Stimulated activated CD8-positive, alpha-beta memory T cell treated with anti-CD3 and anti-CD28 coated beads, Interleukin-7, amount 100 ng/mL, for 4 hours (primary cell): ENCODE results near the gene CNOT2.

ENCODE experiments used
- DNase-seq, 2 donors: peaks; one replicate each; pipeline ENCODE4 v3.0.0-alpha.2; 2020; ENCODE audit warnings: low read depth in 2 of 2

The CNOT2 gene

DNA sequence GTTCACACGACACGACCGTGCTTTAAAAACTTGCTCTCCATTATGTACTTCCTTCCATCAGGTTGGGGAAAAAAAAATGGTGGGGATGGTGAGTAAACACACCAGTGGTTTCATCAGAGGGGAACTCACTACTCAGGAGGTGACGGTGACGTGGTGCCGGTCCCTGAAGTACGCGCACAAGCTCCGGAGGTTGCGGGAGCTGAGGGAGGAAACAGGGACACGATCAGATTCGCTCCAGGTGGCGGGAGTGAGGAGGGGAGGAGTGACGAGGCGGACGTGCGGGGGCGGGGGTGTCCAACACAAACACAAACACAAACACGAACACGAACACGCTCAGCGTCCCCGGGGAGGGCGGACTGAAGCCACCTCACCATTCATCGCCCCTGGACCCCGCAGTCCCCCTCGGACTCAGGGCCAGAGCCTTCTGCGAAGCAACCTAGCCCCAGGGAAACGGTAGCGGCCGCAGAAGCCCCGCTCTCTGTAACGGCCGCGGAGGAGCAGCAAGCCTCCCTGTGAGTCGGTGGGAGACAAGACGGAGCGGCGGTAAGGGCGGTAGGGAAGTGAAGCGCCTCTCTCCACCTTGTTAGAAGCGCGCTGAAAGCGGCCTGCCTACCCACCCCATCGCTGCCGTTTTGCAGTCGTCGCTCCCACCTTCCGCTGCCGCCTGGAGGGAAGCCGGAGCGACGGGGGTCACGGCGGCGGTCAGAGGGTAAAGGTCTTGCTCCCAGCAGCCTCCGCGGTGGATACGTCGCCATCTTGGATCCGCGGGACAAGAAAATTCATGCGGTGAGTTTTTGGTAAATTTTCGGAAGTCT lies at the start of gene CNOT2:
TSS of gene CNOT2 (plus strand) at position 739 of the 815 bp plus-strand sequence. CDS start 34,794 bp downstream, outside the sequence.
- peak; percentile 79 to 85 for DNase-seq

DNA sequence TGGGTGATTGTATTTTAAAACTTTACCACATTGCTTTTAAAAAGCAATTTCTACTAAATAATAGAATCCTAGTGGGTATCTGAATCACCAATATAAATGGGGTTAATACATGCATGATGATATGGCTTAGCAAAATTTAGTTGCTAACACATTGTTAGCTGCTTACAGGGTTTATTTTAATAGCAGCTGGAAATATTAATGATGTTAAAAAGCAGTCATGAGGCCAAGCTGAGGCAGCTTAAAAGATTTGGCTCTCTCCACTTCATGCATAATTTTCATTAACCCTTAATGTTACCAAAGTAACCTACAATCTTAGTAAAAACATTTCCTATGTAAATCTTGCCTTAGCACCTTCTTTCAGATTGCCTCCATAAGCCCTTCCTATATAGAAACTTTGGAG lies 49.2 kb upstream of the CNOT2 start:
- no peak for DNase-seq

- no peak for DNase-seq
These were observed 46.4 kb upstream of the CNOT2 start for GRCh38 chr12:70196811-70197281.

DNA sequence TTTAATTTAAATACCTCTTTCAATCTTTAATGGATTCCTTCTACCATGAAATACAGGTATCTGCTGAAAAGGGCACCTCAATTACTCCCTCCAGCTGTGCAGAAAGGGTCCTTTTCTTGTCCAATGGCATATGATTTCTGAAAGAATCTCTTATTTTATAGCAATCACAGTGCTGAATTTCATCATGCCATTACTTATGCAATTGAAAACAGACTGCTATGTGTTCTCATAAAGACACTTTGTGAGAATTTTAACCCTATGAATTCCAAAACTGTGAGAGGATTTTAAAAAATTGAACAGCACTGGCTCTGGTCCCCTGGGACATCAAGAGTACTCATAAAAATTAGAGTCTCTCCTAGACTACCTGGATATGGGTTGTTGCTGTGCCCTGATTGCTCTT lies 45.9 kb upstream of the CNOT2 start:
- DNase-seq: no peak

DNA sequence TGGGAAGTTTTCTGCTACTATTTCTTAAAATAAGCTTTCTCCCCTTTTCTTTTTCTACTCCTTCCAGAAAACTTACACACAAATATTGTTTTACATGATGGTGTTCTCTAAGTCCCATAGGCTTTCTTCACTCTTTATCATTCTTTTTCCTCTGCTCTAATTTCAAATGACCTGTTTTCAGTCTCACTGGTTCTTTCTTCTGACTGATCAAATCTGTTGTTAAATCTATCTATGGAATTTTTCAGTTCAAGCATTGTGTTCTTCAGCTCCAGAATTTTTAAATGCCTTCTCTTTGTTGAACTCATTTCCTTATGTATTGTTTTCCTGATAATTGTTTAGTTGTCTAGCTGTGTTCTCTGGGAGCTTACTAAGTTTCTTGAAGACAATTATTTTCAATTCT lies 29.5 kb upstream of the CNOT2 start:
- DNase-seq: no peak

DNA sequence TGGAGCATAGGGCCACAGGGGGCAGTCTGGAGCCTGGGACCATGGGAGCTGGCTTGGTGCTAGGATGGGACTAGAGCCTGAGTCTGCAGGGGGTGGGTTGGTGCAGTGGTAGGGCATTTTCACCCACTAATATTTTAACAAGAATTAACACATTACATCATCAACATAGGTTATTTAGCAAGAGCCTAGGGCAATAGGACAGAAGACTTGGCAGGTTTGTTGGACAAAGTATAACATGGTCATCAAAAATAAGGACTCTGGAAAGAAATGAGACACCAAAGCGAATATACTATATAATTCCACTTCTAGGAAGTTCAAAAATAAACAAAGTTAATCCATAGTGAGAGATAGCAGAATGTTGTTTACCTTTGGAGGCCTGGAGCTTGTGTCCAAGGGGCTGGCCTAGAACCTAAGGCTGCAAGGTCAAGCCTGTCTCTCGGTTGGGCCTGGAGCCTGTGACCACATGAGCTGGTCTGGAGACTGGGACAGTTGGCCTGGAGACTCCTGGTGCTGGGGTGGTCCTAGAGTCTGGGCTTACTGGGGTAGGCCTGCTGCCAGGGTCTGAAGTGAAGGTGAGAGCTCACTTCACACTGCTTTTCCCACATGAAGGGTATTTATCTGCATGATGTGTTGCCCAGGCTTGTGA lies 28.1 kb upstream of the CNOT2 start:
- no peak for DNase-seq

DNA sequence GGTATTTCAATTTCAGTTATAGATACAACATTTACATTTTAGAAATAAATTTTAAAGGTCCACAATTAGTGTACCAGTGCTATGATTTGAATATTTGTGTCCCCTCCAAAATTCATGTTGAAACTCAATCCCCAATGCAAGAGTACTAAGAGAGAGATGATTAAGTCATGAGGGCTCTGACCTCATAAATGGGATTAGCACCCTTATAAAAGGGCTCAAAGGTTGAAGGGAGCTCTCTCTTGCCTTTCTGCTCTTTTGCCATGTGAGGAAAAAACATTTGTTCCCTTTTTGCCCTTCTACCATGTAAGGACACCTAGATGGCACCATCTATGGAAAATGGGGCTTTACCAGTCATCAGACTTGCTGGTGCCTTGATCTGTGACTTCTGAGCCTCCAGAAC lies 25.8 kb upstream of the CNOT2 start:
- DNase-seq: no peak

DNA sequence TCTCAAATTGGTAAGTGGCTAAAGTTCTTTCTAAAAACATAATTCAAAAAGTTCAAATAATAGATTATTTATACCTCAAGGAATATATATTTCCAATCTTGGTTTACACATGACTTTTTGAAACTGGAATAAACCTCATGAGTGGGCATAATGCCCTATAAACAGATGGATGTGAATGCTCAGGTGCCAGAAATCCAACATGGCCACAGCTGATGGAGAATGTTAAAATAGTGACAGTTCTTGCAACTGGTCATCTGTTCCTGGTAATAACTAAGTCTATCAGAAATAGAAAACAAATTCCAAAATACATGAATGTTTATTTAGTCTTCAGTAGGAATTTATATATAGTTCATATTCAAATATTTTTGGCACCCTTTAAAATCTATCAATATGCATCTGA lies 21.6 kb upstream of the CNOT2 start:
- no peak for DNase-seq

DNA sequence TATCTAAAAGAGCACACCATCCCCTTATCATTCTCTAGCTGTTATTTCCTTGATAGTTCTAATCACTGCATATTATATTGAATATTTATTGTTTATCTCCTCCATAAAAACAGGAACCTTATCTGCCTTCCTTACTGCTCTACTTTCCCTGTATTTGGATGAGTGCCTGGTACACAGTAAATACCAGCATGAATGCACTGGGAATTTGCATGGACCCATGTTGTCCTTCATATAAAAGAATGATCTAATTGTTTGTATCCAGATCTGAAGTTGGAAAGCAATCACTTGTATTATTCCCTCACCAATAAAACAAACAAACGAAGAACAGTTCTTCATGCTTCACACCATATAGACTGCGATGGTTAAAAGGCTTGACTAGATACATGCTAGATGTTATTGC lies 15.3 kb upstream of the CNOT2 start:
- DNase-seq: no peak

- DNase-seq: no peak
These were observed 12.2 kb upstream of the CNOT2 start for GRCh38 chr12:70230934-70231606.

DNA sequence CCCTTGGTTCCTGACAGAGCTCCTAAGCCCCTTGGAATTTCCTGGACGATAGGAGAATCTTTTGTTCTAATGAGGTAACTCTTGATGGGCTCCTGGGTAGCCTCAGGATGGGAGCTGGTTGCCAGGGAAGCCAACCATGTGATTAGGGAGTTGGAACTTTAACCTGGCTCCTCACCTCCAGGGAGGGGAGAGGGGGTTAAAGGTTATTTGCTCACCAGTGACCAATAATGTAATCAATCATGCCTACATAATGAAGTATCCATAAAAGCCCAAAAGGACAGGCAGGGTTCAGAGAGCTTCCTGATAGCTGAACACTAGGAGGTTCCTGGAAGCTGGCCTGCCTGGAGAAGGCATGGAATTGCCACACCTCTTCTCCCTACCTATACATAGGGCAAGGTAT lies 6.2 kb upstream of the CNOT2 start:
- DNase-seq: no peak

DNA sequence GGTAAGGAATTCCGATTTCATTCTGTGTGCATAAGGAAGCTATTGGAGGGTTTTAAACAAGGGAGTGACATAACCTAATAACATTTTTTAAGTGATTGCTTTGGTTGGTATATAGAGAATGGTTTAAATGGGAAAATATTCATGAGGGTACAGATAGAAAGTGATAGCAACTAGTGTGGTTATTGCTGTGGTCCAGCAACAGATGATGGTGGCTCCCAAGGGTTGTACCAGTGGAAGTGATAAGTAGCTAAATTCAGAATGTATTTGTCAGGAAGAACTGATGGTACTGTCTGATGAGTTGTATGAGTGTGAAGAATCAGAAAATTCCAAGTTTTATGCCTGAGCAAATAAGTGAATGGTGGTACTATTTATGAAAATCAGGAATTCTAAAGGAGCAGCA lies 2.6 kb upstream of the CNOT2 start:
- no peak for DNase-seq

GRCh38 chr12:70241845-70242244 lies 1.4 kb upstream of the CNOT2 start:
- no peak for DNase-seq

- peak; percentile 11 to 61 for DNase-seq
These were observed 508 bp downstream of the CNOT2 start for GRCh38 chr12:70243510-70244371.

- DNase-seq: no peak
These were observed 1.2 kb downstream of the CNOT2 start for GRCh38 chr12:70244409-70244808.

DNA sequence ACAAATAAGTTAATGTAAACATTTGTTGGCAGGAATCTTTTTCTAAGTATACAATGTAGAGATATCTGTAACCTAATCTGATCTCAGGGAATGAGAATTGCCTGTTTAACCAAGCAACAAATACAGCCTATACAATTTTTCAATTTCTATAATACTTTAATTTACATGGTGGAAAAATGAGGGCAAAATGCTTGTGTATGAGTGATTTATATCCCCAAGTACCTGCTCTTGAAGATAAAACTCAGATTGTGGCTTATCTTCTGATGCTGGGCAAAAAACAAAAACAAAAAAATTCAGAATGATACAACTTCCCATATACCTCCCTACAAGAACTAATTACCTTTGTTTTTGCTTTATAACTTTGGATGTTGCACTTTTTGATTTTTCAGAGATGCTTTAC lies 2.2 kb downstream of the CNOT2 start:
- no peak for DNase-seq

- DNase-seq: no peak
These were observed 3.3 kb downstream of the CNOT2 start for GRCh38 chr12:70246580-70246979.

GRCh38 chr12:70247653-70248199 lies 4.5 kb downstream of the CNOT2 start:
- DNase-seq: no peak

- DNase-seq: no peak
These were observed 5.6 kb downstream of the CNOT2 start for GRCh38 chr12:70248876-70249275.

DNA sequence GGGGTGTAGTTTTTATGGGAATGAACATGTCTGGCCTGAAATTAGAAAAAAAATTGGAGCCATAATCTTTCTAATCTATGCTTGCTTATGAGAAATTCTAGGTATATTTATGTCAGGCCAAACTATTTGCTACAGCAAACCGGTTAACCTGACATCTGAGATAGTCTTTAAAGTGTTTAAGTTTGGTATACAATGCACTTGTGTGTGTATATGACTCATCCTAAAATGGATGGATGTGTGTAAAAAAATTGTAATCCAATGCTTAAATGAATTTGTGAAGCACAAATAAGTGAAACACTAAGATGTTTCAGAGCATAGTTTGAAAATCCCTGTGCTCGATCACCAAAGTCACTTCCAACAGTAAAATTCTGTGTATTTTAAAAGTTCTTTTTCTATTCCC lies 6.7 kb downstream of the CNOT2 start:
- DNase-seq: no peak

- no peak for DNase-seq
These were observed 8.0 kb downstream of the CNOT2 start for GRCh38 chr12:70251226-70251625.
